ENCODE results near the gene ZNF485. TPM values are rescaled to one million over a fixed set of nuclear protein-coding genes. Genes with fewer than 3 reads are reported as not detected.

The ZNF485 gene
- total RNA-seq (2021; ENCODE audit: unreplicated experiment) (10.6 TPM), Bru-seq, nascent RNA (percentile 77 among the genes with signal in this experiment), BruChase-seq, experiment 1, labeled RNA remaining after a 2-hour chase (percentile 79 among the genes with signal in this experiment), BruChase-seq, experiment 2, labeled RNA remaining after a 6-hour chase (percentile 59 among the genes with signal in this experiment)
- polyA plus RNA-seq (2012; ENCODE audit: insufficient read length), result 5.1 TPM
- long read RNA-seq, transcript ZNF485-201 (5 exons, 2,054 nt), result major isoform, 13 of 18 reads
- long read RNA-seq, partial matches to known transcripts, result 5 of 18 reads
- long read RNA-seq, other reads (novel, unspliced or antisense), result 0 of 18 reads

DNA sequence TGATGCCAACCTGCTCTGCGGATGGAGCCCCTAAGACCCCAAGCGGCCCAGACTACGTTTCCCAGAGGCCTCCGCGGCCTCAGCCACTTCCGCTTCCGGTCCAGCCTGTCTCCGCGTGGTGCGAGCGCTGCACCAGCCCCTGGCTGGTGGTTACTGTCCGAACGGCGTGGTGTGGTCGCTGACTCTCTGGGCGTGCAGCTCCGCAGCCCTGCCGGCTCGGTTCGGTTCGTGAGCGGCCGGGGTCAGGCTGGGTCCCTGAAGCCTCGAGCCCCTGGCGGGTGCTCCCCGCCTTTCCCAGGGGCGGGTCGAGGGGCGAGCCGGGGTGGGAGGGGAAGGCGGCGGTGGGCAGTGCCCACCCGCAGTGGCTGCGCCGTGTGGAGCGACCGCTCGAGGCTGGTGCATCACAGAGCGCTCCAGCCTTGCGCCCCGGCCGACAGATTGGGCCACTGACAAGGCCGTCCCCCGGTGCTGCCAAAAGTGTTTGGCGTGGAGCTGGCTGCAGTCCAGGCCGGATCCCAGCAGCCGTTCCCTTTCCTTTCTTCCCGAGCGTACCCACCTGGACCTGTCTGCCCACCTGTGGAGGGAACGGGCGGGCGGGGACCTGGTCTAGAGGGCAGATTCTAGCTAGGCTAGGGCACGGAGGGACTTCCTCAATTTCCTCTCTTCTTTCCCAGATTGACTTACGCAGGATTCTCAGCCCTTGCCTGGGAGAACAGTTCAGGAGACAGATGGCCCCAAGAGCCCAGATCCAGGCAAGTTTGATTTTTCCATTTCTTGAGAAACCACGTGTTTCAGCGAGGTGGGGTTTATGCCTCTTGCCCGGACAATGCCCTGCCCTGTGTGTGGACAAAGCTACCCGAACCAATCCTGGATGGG lies at the start of gene ZNF485:
ZNF485 (plus strand) TSS at position 116 of the 876 bp plus-strand sequence; CDS start at position 729, 613 bp downstream.
- CTCF ChIA-PET, result no interaction called here
- peak; percentile 96 for TF ChIP-seq POLR2AphosphoS5 (IDR thresholded peaks at IDR 0.05; ENCODE audit: low read depth, low read length)
- TF ChIP-seq CTCF (IDR thresholded peaks at IDR 0.05), result no peak
- TF ChIP-seq, protein P1, sequence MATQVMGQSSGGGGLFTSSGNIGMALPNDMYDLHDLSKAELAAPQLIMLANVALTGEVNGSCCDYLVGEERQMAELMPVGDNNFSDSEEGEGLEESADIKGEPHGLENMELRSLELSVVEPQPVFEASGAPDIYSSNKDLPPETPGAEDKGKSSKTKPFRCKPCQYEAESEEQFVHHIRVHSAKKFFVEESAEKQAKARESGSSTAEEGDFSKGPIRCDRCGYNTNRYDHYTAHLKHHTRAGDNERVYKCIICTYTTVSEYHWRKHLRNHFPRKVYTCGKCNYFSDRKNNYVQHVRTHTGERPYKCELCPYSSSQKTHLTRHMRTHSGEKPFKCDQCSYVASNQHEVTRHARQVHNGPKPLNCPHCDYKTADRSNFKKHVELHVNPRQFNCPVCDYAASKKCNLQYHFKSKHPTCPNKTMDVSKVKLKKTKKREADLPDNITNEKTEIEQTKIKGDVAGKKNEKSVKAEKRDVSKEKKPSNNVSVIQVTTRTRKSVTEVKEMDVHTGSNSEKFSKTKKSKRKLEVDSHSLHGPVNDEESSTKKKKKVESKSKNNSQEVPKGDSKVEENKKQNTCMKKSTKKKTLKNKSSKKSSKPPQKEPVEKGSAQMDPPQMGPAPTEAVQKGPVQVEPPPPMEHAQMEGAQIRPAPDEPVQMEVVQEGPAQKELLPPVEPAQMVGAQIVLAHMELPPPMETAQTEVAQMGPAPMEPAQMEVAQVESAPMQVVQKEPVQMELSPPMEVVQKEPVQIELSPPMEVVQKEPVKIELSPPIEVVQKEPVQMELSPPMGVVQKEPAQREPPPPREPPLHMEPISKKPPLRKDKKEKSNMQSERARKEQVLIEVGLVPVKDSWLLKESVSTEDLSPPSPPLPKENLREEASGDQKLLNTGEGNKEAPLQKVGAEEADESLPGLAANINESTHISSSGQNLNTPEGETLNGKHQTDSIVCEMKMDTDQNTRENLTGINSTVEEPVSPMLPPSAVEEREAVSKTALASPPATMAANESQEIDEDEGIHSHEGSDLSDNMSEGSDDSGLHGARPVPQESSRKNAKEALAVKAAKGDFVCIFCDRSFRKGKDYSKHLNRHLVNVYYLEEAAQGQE (IDR thresholded peaks at IDR 0.05; ENCODE audit: insufficient read depth in 1 of 2, low read depth in 2 of 2, low read length in 1 of 2), result no peak
- no peak for TF ChIP-seq TCF7L2 (IDR thresholded peaks at IDR 0.05; ENCODE audit: low read depth, low read length)
- 0 out of 2 replicates have a peak, but pooled peaks have one; percentile 86 for TF ChIP-seq SIN3A (IDR thresholded peaks at IDR 0.05; ENCODE audit: borderline replicate concordance, insufficient read depth, low read depth, low read length)
- Histone ChIP-seq H3K9me3 (ENCODE audit: control insufficient read depth, insufficient read depth, low read depth, low read length) (peaks cover 14% of the 10 kb centered on the region; the same call in 1 of the 2 replicates), H3K36me3 (ENCODE audit: control insufficient read depth, insufficient read depth, low read length) (no peaks in the 10 kb centered on the region), H3K4me1 (ENCODE audit: control insufficient read depth, insufficient read depth, low read length) (0 out of 2 replicates have a peak, but pooled peaks cover 3% of the 10 kb centered on the region), H3K27me3 (ENCODE audit: control insufficient read depth, insufficient read depth, low read length) (no peaks in the 10 kb centered on the region), H3K27ac (ENCODE audit: low read length) (peak within 1 kb of the TSS; percentile 87), H3K4me3 (ENCODE audit: low read depth in 2 of 2, low read length in 2 of 2) (peak within 1 kb of the TSS; percentile 65 to 88)
- intact Hi-C loops (cut with micrococcal nuclease; ENCODE audit: unreplicated experiment), result no loop called here
- DNase-seq (ENCODE audit: low read depth, low spot score), result no peak
- in situ Hi-C loops (cut with HindIII; ENCODE audit: low pct_unique_long_range_greater_than_20kb, low sequenced_read_pairs), result no loop called here
- POLR2A ChIA-PET, result interaction anchor here (0.6 to 0.7 kb wide), 2 partner anchors 101 to 1262 kb away, joined by 3 to 4 read pairs; no protein-coding TSS in a partner anchor
- peak; percentile 98 for ATAC-seq
- BruUV-seq (replicated peaks), result no TSS peak

DNA sequence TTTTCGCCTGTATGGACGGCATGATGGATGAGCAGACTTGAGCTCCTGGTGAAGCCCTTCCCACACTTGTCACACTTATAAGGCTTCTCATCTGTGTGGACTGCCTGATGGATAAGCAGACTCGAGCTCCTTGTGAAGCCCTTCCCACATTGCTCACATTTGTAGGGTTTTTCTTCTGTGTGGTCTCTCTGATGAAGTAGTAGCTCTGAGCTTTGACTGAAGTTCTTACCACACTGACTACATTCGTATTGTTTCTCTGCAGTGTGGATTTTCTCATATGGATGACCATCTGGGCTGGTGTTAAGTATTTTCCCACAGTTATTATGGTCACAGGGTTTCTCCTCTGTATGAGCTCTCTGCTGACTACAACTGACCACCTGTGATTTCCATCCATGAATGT lies 49.0 kb upstream of the ZNF485 start:
- ChIA-PET POLR2A (no interaction called here), CTCF (no interaction called here)
- ATAC-seq, result no peak
- no peak for TF ChIP-seq TCF7L2 (IDR thresholded peaks at IDR 0.05; ENCODE audit: low read depth, low read length)
- TF ChIP-seq CTCF (IDR thresholded peaks at IDR 0.05), result no peak
- TF ChIP-seq, protein P1 (IDR thresholded peaks at IDR 0.05; ENCODE audit: insufficient read depth in 1 of 2, low read depth in 2 of 2, low read length in 1 of 2), result no peak
- TF ChIP-seq SIN3A (IDR thresholded peaks at IDR 0.05; ENCODE audit: borderline replicate concordance, insufficient read depth, low read depth, low read length), result no peak
- TF ChIP-seq POLR2AphosphoS5 (IDR thresholded peaks at IDR 0.05; ENCODE audit: low read depth, low read length), result no peak
- Histone ChIP-seq H3K27ac (ENCODE audit: low read length) (no peak overlapping the region), H3K36me3 (ENCODE audit: control insufficient read depth, insufficient read depth, low read length) (peaks cover 9% of the 10 kb centered on the region; the same call in 1 of the 2 replicates), H3K27me3 (ENCODE audit: control insufficient read depth, insufficient read depth, low read length) (no peaks in the 10 kb centered on the region), H3K4me1 (ENCODE audit: control insufficient read depth, insufficient read depth, low read length) (no peaks in the 10 kb centered on the region), H3K9me3 (ENCODE audit: control insufficient read depth, insufficient read depth, low read depth, low read length) (peaks cover 70% of the 10 kb centered on the region), H3K4me3 (ENCODE audit: low read depth in 2 of 2, low read length in 2 of 2) (no peak overlapping the region)
- in situ Hi-C loops (cut with HindIII; ENCODE audit: low pct_unique_long_range_greater_than_20kb, low sequenced_read_pairs) (no loop called here), intact Hi-C loops (cut with micrococcal nuclease; ENCODE audit: unreplicated experiment) (no loop called here)
- no TSS peak for BruUV-seq (replicated peaks)
- no peak for DNase-seq (ENCODE audit: low read depth, low spot score)

Measured in Panc1 (cell line).